Measurements from ENCODE around the gene PITPNM1. TPM values are rescaled to one million over a fixed set of nuclear protein-coding genes. Genes with fewer than 3 reads are reported as not detected.

The PITPNM1 gene
- polyA plus RNA-seq, 6 donors from 2014 or later: 10.9 to 34.9 (median 14.5) TPM

Other genes starting within 250 kb of the PITPNM1 start
- gene GRK2, start 238.9 kb downstream of the PITPNM1 start, polyA plus RNA-seq (ENCODE audit: low read depth in 6 of 6): 10 to 100 TPM; 17.9 to 63.4 (median 31.7) TPM
- gene ANKRD13D, start 216.1 kb downstream of the PITPNM1 start, polyA plus RNA-seq (ENCODE audit: low read depth in 6 of 6): 10 to 100 TPM in 2 of 6 donors, 1 to 10 TPM in 4; 3.5 to 18.4 (median 8.4) TPM
- under 1 TPM in 1 of 6 donors, not detected in 5; 0.18 TPM for gene SSH3, start 201.8 kb downstream of the PITPNM1 start, polyA plus RNA-seq (ENCODE audit: low read depth in 6 of 6)
- gene POLD4, start 151.8 kb downstream of the PITPNM1 start, polyA plus RNA-seq (ENCODE audit: low read depth in 6 of 6): 100 to 1,000 TPM; 340 to 535 (median 458) TPM
- gene CLCF1, start 131.8 kb downstream of the PITPNM1 start, polyA plus RNA-seq (ENCODE audit: low read depth in 6 of 6): 10 to 100 TPM in 1 of 6 donors, 1 to 10 TPM in 5; 5.3 to 10.4 (median 7.7) TPM
- 10 to 100 TPM in 4 of 6 donors, 1 to 10 TPM in 2; 6.7 to 17.5 (median 11.0) TPM for gene RAD9A, start 113.4 kb downstream of the PITPNM1 start, polyA plus RNA-seq (ENCODE audit: low read depth in 6 of 6)
- gene PPP1CA, start 103.5 kb downstream of the PITPNM1 start, polyA plus RNA-seq (ENCODE audit: low read depth in 6 of 6): 100 to 1,000 TPM; 492 to 795 (median 530) TPM
- 100 to 1,000 TPM; 190 to 304 (median 239) TPM for gene TBC1D10C, start 101.3 kb downstream of the PITPNM1 start, polyA plus RNA-seq (ENCODE audit: low read depth in 6 of 6)
- 1 to 10 TPM in 5 of 6 donors, under 1 TPM in 1; 0.80 to 2.9 (median 1.7) TPM for gene CARNS1, start 89.7 kb downstream of the PITPNM1 start, polyA plus RNA-seq (ENCODE audit: low read depth in 6 of 6)
- 10 to 100 TPM; 37.9 to 54.7 (median 50.0) TPM for gene RPS6KB2, start 76.9 kb downstream of the PITPNM1 start, polyA plus RNA-seq (ENCODE audit: low read depth in 6 of 6)
- gene PTPRCAP, start 67.7 kb downstream of the PITPNM1 start, polyA plus RNA-seq (ENCODE audit: low read depth in 6 of 6): 1,000 to 10,000 TPM in 3 of 6 donors, 100 to 1,000 TPM in 3; 953 to 1,146 (median 1,009) TPM
- gene CORO1B, start 61.9 kb downstream of the PITPNM1 start, polyA plus RNA-seq (ENCODE audit: low read depth in 6 of 6): 1 to 10 TPM; 6.5 to 9.9 (median 8.7) TPM
- gene GPR152, start 52.6 kb downstream of the PITPNM1 start, polyA plus RNA-seq (ENCODE audit: low read depth in 6 of 6): 1 to 10 TPM in 5 of 6 donors, not detected in 1; 1.1 to 2.5 (median 1.7) TPM
- 1 to 10 TPM in 5 of 6 donors, not detected in 1; 1.5 to 6.8 (median 2.1) TPM for gene CABP4, start 50.0 kb downstream of the PITPNM1 start, polyA plus RNA-seq (ENCODE audit: low read depth in 6 of 6)
- gene TMEM134, start 36.1 kb downstream of the PITPNM1 start, polyA plus RNA-seq (ENCODE audit: low read depth in 6 of 6): 100 to 1,000 TPM; 183 to 250 (median 221) TPM
- gene AIP, start 22.3 kb downstream of the PITPNM1 start, polyA plus RNA-seq (ENCODE audit: low read depth in 6 of 6): 100 to 1,000 TPM in 4 of 6 donors, 10 to 100 TPM in 2; 86.8 to 149 (median 120) TPM
- gene CDK2AP2, start 2.8 kb upstream of the PITPNM1 start, polyA plus RNA-seq (ENCODE audit: low read depth in 6 of 6): 100 to 1,000 TPM in 5 of 6 donors, 10 to 100 TPM in 1; 87.4 to 161 (median 111) TPM
- gene CABP2, start 18.1 kb upstream of the PITPNM1 start, polyA plus RNA-seq (ENCODE audit: low read depth in 6 of 6): not detected
- 100 to 1,000 TPM; 225 to 406 (median 317) TPM for gene GSTP1, start 78.4 kb upstream of the PITPNM1 start, polyA plus RNA-seq (ENCODE audit: low read depth in 6 of 6)
- 100 to 1,000 TPM; 110 to 165 (median 124) TPM for gene NDUFV1, start 101.6 kb upstream of the PITPNM1 start, polyA plus RNA-seq (ENCODE audit: low read depth in 6 of 6)
- gene NUDT8, start 124.6 kb upstream of the PITPNM1 start, polyA plus RNA-seq (ENCODE audit: low read depth in 6 of 6): 10 to 100 TPM in 3 of 6 donors, 1 to 10 TPM in 3; 2.9 to 15.3 (median 10.0) TPM
- gene TBX10, start 134.4 kb upstream of the PITPNM1 start, polyA plus RNA-seq (ENCODE audit: low read depth in 6 of 6): not detected
- 1 to 10 TPM in 5 of 6 donors, under 1 TPM in 1; 0.80 to 6.6 (median 2.5) TPM for gene ACY3, start 145.4 kb upstream of the PITPNM1 start, polyA plus RNA-seq (ENCODE audit: low read depth in 6 of 6)
- gene ALDH3B2, start 169.3 kb upstream of the PITPNM1 start, polyA plus RNA-seq (ENCODE audit: low read depth in 6 of 6): 1 to 10 TPM in 2 of 6 donors, under 1 TPM in 1, not detected in 3; 0.30 to 2.4 (median 1.1) TPM